GM19023 (cell line): ENCODE measurements around the gene LSM4.
A peak's percentile ranks its signal among the peaks of the same experiment; 100 is the strongest.

Experiments used
- ATAC-seq: cut with Tn5 transposase; IDR thresholded peaks from one replicate; pipeline ENCODE4 v1.9.1; 2021; ENCODE audit warnings: mild to moderate bottlenecking, moderate library complexity; ENCODE audit not compliant: unreplicated experiment

LSM4 gene

DNA sequence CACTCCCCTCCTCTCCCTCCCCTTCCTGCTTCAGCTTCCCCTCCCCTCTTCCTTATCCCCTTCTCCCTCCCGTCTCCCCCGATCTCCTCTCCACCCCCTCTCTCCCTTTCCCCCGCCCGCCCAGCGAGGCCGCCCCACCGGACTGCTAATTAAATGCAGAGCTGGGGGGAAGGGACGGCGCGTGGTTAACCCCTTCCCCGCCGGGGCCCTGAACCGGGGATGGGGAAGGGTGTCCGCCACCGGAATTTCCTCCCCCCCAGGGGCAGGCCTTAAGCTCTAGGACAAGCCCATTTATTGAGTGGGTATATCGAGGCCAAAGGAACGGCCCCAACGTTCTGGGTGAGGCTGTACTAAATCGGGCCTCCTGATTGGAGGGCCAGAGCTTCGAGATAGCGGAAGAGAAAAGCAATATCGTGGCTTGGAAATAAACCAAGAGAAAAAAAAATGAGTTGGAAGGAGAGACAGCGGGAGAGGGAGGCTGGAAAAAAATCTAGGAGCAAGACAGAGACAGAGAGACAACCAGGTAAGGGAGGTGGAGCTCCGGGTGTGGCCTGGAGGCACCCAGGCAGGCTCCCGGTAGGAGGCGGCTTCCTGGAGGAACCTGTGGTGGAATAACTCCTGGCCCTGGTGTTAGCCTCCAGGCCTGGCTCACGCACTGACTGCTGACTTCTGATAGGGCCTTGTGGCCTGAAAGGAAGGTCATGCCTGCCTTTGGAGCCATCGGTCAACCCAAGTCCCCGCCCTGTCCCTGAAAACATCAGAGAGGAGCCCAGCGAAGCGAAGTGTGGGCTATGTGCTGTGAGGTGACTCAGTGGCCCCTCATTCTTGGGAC, 29.9 kb downstream of the LSM4 start:
- ATAC-seq = no peak

- no peak for ATAC-seq
These were observed 30.4 kb downstream of the LSM4 start for GRCh38 chr19:18292462-18292809.

DNA sequence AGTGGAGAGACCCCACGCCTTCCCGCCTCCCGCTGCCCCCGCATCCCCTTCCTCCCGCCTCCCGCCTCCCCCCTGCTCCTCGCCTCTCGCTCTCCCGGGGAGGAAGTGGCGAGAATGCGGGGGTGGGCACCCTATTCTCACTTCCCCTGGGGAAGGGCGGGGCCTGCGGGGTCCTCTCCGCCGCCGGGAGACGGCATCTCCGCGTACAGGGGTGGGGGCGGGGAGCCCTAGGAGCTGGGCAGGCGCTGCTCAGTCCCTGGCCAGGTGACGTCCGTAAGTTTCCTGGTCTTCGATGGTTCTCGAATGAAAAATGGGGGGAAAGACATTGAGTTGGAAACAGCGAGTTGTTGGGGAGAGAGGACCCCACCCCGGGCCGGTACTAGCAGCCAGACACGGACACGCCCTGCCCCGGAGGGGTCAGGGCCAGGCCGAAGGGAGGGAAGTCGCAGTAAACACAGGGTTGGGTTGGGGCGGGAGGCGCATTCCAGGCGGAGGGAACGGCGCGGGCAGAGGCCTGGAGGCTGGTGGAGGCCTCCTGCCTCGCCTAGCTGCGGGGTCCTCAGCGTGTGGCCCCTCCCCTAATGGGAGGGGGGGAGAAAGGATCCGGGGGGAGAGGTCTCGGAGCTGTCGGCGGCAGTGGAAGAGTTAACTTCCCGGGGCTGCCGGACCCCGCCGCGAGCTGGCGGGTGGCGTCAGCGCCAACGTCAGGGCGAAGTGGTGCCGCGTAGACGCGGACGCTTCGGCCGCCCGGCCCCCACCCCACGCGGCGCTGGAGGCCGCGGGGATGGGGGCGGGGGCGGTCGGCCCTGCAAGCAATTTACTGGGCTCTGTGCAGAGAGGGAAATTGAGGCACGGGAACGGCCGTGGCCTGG, 31.1 kb downstream of the LSM4 start:
- ATAC-seq = peak; percentile 43

- ATAC-seq = peak; percentile 17
These were observed 31.8 kb downstream of the LSM4 start for GRCh38 chr19:18291019-18291524.

GRCh38 chr19:18290302-18291018, 32.4 kb downstream of the LSM4 start:
- no peak for ATAC-seq

- ATAC-seq = no peak
These were observed 33.2 kb downstream of the LSM4 start for GRCh38 chr19:18289471-18290301.

DNA sequence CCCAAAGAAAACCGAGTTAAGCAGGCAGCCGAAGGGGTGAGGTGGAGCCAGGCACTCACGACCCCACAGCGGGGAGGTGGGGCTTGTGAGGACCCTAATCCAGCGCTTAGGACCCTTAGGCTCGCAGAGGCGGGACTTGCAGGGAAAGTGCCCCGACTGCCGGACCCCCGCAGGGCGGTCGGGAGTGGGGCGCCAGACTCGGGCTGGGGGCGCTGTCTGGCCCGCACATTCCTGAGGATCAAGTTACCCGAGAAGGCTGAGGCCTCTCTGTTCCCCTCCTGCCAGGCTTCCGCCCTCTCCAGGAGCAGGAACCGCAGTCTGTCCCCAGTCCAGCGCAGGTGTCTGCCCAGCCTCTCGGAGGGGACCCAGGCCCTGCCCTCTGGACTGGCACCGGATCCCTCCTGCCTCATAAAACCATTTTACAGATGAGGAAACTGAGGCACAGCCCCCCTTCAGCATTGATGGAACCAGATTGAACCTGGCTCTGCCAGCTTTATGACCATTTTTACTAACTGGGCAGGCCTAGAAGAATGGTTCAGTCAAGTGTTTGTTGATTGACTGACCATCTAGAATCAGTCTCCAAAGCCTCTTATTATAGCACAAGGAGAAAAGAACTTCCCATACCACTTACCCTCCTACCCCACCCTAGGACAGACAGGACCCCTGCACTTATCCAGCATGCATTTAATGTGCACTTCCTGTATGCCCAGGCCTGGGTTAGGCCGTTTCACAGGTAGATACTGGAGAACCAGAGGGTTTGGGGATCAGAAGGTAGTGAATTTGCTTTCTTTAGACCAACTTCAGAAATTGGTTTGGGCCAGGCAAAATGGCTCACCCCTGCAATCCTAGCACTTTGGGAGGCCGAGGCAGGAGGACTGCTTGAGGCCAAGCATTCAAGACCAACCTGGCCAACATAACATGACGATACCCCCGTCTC, 34.8 kb downstream of the LSM4 start:
- no peak for ATAC-seq

DNA sequence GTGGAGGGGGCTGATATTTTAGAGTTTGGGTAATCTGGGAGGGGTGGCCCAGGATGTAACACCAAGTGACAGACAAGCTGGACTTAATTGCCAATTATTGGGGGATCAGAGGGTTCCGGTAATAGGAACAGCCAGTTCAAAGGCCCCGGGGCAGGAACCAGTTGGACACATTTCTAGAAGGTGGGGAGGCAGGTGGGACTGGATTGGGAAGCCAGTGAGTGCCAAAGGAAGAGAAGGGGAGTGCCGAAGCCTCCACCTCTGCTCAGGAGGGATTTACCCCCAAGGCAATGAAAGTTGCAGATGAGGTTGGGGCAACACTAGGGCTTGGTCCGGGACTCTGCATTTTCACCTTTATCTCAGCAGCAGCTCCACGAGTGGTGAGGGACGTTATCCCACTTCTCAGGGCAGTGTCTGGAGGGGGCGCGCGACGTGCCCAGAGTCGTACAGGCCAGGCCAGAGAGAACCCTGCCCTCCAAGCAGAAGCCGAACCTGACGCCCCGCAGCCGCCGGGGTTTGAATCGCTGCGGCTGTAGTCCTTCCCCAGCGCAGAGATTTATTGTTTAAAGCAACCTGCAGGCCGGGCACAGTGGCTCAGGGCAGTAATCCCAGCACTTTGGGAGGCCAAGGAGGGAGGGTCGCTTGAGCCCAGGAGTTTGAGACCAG, 35.8 kb downstream of the LSM4 start:
- ATAC-seq = no peak

DNA sequence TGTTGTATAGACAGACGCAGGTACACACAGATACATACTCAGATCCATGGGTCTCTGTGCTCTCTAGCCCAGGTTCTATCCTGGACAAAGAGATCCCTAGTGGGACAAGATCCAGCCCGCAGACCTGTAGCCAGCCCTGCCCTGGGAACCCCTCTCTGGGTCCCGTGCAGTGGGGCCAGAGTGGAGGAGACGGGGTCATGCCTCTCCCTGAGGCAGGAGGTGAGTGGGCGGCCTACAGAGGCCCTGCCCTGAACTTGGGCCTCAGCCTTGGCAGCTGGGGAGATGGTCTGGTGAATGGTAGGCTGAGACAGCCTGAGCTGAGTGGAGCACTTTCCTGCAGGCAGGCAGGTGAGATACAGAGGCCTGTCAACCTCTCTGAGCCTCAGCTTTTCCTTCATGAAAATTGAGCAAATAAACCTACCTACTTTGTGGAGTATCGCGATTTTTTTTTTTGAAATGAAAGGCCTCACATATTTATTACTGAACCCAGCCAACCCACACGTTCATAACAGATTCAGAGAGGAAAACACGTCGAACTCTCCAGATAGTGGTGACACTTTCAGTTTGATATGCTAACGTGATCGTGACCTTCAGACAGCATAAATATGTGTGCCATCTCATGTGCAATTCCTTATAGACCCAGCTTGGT, 38.0 kb downstream of the LSM4 start:
- no peak for ATAC-seq

DNA sequence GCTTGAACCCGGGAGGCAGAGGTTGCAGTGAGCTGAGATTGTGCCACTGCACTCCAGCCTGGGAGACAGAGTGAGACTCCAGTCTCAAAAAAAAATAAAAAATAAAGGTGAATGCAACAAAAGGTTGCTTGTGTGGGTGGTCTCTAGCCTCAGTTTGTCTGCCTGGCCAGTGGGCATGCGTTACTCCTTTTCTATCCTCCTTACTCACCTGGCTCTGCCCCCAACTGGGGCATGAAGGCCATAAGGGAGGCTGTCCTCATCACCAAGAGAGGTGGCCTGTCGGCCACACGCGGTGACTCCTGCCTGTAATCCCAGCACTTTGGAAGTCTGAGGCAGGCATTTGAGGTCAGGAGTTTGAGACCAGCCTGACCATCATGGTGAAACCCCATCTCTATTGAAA, 39.5 kb downstream of the LSM4 start:
- ATAC-seq = no peak

- ATAC-seq = no peak
These were observed 40.1 kb downstream of the LSM4 start for GRCh38 chr19:18282788-18283141.

GRCh38 chr19:18282021-18282787, 40.7 kb downstream of the LSM4 start:
- no peak for ATAC-seq

DNA sequence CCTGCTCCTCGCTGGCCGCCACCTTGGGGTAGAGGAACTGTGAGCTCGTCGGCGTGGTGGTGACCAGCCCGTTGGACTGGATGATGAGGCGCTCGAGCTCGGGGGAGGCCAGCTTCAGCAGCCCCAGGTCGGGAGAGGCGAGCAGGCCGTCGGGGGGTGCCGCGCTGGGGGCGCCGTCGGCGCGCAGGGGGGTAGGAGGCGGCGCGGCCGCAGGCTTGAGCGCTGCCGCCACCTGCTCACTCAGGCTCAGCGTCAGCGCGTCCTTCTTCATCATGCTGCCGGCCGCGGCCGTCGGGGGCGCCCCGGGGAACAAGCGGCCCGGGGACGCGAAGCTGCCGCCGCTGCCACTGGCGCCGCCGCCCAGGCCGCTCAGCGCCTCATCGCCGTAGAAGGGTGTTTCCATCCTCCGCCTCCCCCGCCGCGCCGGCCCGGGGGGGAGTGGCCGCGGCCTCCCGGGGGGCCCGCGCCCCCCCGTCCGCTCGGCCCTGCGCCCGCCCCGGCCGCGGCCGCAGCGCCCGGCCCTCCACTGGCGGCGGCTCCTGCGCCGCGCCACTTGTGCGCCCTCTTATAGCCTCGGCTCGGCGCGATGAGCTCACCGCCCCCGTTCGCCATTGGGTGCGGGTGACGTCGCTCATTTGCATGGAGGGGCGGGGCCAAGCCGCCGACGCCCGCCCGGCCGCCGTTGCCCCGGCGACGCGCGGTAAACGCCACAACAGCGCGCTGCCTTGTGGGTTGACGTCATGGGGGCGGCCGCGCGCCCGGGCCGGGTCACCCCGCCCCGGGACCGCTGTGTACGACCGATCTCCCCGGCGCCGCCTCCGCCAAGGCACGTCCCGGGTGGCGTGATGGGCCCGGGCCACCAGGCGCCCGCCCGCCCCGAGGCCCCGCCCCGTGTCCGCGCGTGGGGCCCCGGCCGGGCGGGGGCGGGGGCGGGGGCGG, 41.5 kb downstream of the LSM4 start, which contains the start of gene JUND:
Gene JUND, minus strand, starts transcription at position 541 of the 939 bp plus-strand sequence. Its CDS starts 138 bp downstream, at position 403.
- peak; percentile 64 for ATAC-seq

GRCh38 chr19:18280247-18281081, 42.4 kb downstream of the LSM4 start:
- peak; percentile 12 for ATAC-seq

DNA sequence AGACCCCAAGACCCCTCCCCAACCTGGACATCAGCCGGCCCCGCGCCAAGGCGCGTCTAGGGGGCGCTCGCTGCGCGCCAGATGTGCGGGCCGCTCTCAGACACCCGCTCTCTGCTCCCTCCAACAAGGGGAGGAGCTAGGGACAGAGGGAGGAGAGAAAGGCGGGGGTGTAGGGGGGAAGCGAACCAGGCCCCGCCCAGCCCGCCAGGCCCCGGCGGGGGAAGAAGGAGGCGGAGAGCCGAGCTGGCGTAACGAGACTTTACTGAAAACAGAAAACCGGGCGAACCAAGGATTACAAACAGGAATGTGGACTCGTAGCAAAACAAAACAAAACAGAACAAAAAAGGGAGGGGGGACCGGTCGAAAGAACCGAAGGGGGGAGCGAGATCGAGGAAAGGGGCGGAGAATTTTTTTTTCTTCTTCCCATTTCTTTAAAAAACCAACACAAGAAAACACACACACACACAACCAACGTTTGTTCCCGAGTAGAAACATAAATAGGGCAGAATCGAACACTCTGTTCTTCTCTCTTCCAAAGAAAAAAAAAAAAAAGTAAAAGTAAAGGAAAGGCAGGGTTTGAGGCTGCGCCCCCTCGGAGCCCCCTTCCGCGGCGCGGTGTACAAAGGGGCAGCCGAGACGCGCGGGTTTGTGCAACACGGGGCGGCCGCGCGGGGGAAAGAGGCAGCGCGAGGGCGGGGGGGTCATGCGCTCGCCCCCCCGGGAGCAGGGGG, 43.2 kb downstream of the LSM4 start:
- ATAC-seq = no peak
